ENCODE results near the gene KNL1.
"Not testable (repeated sequence)": the region's sequence is repeated elsewhere in the genome, so short reads cannot be mapped to it uniquely, and the experiment has no call there.

The KNL1 gene

GRCh38 chr15:40581796-40582195, 12.3 kb upstream of the KNL1 start:
- DNase-seq (ENCODE audit: low read depth) = not testable (repeated sequence)

GRCh38 chr15:40582726-40583246, 11.3 kb upstream of the KNL1 start:
- peak; percentile 85 for DNase-seq (ENCODE audit: low read depth)

- DNase-seq (ENCODE audit: low read depth) = no peak
Measured at GRCh38 chr15:40584191-40584590, 9.9 kb upstream of the KNL1 start.

GRCh38 chr15:40590667-40591050, 3.4 kb upstream of the KNL1 start:
- DNase-seq (ENCODE audit: low read depth) = no peak

GRCh38 chr15:40591389-40591788, 2.7 kb upstream of the KNL1 start:
- DNase-seq (ENCODE audit: low read depth) = no peak

- DNase-seq (ENCODE audit: low read depth) = no peak
Measured at GRCh38 chr15:40593165-40593564, 884 bp upstream of the KNL1 start.

GRCh38 chr15:40594429-40594836, 384 bp downstream of the KNL1 start:
- no peak for DNase-seq (ENCODE audit: low read depth)

GRCh38 chr15:40595219-40595618, 1.2 kb downstream of the KNL1 start:
- DNase-seq (ENCODE audit: low read depth) = no peak

- DNase-seq (ENCODE audit: low read depth) = no peak
Measured at GRCh38 chr15:40595773-40596172, 1.7 kb downstream of the KNL1 start.

GRCh38 chr15:40597024-40597423, 3.0 kb downstream of the KNL1 start:
- DNase-seq (ENCODE audit: low read depth) = no peak

- DNase-seq (ENCODE audit: low read depth) = no peak
Measured at GRCh38 chr15:40598126-40598525, 4.1 kb downstream of the KNL1 start.

GRCh38 chr15:40598672-40599071, 4.6 kb downstream of the KNL1 start:
- DNase-seq (ENCODE audit: low read depth) = no peak

GRCh38 chr15:40600956-40601355, 6.9 kb downstream of the KNL1 start:
- no peak for DNase-seq (ENCODE audit: low read depth)

GRCh38 chr15:40603935-40604334, 9.9 kb downstream of the KNL1 start:
- DNase-seq (ENCODE audit: low read depth) = no peak

- no peak for DNase-seq (ENCODE audit: low read depth)
Measured at GRCh38 chr15:40613080-40613479, 19.0 kb downstream of the KNL1 start.

GRCh38 chr15:40618023-40618422, 24.0 kb downstream of the KNL1 start:
- DNase-seq (ENCODE audit: low read depth) = no peak

GRCh38 chr15:40618906-40619305, 24.9 kb downstream of the KNL1 start:
- no peak for DNase-seq (ENCODE audit: low read depth)

- no peak for DNase-seq (ENCODE audit: low read depth)
Measured at GRCh38 chr15:40623361-40623760, 29.3 kb downstream of the KNL1 start.

GRCh38 chr15:40630313-40630712, 36.3 kb downstream of the KNL1 start:
- no peak for DNase-seq (ENCODE audit: low read depth)

- no peak for DNase-seq (ENCODE audit: low read depth)
Measured at GRCh38 chr15:40633178-40633577, 39.1 kb downstream of the KNL1 start.

- no peak for DNase-seq (ENCODE audit: low read depth)
Measured at GRCh38 chr15:40637221-40637745, 43.2 kb downstream of the KNL1 start.

- no peak for DNase-seq (ENCODE audit: low read depth)
Measured at GRCh38 chr15:40639677-40640076, 45.6 kb downstream of the KNL1 start.

- no peak for DNase-seq (ENCODE audit: low read depth)
Measured at GRCh38 chr15:40647523-40647922, 53.5 kb downstream of the KNL1 start.

GRCh38 chr15:40650479-40650878, 56.4 kb downstream of the KNL1 start:
- DNase-seq (ENCODE audit: low read depth) = no peak

- DNase-seq (ENCODE audit: low read depth) = no peak
Measured at GRCh38 chr15:40660686-40661085, 66.6 kb downstream of the KNL1 start.

Measured in stromal cell of bone marrow (primary cell).